Type B pancreatic cell (in vitro differentiated cells): ENCODE measurements around the gene CMSS1. TPM values are rescaled to one million over a fixed set of nuclear protein-coding genes. Genes with fewer than 3 reads are reported as not detected.

ENCODE experiments used
- DNase-seq: peaks from one replicate; pipeline ENCODE4 v3.0.0; 2021; ENCODE audit warnings: mixed read lengths; ENCODE audit not compliant: unreplicated experiment; ENCODE audit errors: extremely low spot score
- H3K27ac Mint-ChIP-seq: 2 replicates; pipeline ENCODE4 v1.8.0; 2021; ENCODE audit warnings: mild to moderate bottlenecking, mixed read lengths
- H3K27me3 Mint-ChIP-seq: 2 replicates; pipeline ENCODE4 v1.8.0; 2021; ENCODE audit warnings: mixed read lengths
- H3K36me3 Mint-ChIP-seq: 2 replicates; pipeline ENCODE4 v1.8.0; 2021; ENCODE audit warnings: mixed read lengths
- H3K4me1 Mint-ChIP-seq: one replicate; pipeline ENCODE4 v1.8.0; 2021; ENCODE audit warnings: mixed read lengths; ENCODE audit not compliant: unreplicated experiment
- H3K4me3 Mint-ChIP-seq: 2 replicates; pipeline ENCODE4 v1.8.0; 2021; ENCODE audit warnings: mild to moderate bottlenecking, mixed read lengths
- H3K9me3 Mint-ChIP-seq: 2 replicates; pipeline ENCODE4 v1.8.0; 2021; ENCODE audit warnings: mixed read lengths
- CTCF ChIP-seq: fragments of 200-600 bp; sonication (generic); conservative IDR thresholded peaks from 2 replicates; pipeline ENCODE4 v1.5.0; 2021; ENCODE audit warnings: antibody characterized with exemption, mild to moderate bottlenecking
- total RNA-seq: library from RNA; stranded (reverse); gene quantifications from 2 replicates; pipeline ENCODE4 v1.2.1, GENCODE V29; 2021; ENCODE audit warnings: low replicate concordance

Gene CMSS1
- total RNA-seq, 1 donor from 2014 or later, result 34.1 TPM

- no peak for DNase-seq
- TF ChIP-seq CTCF, result no peak
- H3K27ac Mint-ChIP-seq, result no peak overlapping the region
- H3K4me3 Mint-ChIP-seq, result no peak overlapping the region
- H3K36me3 Mint-ChIP-seq, result peaks cover 3% of the 10 kb centered on the region
- no peaks in the 10 kb centered on the region for H3K9me3 Mint-ChIP-seq
- peaks cover 22% of the 10 kb centered on the region for H3K4me1 Mint-ChIP-seq
- H3K27me3 Mint-ChIP-seq, result no peaks in the 10 kb centered on the region
These were observed 147.4 kb downstream of the CMSS1 start for GRCh38 chr3:99965077-99965476.

- TF ChIP-seq CTCF, result no peak
- Mint-ChIP-seq H3K4me1 (peaks cover 18% of the 10 kb centered on the region), H3K9me3 (no peaks in the 10 kb centered on the region), H3K27me3 (no peaks in the 10 kb centered on the region), H3K36me3 (peaks cover 3% of the 10 kb centered on the region), H3K4me3 (no peak overlapping the region), H3K27ac (no peak overlapping the region)
- DNase-seq, result no peak
These were observed 148.2 kb downstream of the CMSS1 start for GRCh38 chr3:99965681-99966408.

GRCh38 chr3:99966662-99967416 lies 149.2 kb downstream of the CMSS1 start:
- no peak overlapping the region for H3K4me3 Mint-ChIP-seq
- no peak for DNase-seq
- TF ChIP-seq CTCF, result no peak
- H3K9me3 Mint-ChIP-seq, result no peaks in the 10 kb centered on the region
- peaks cover 3% of the 10 kb centered on the region for H3K36me3 Mint-ChIP-seq
- H3K27me3 Mint-ChIP-seq, result no peaks in the 10 kb centered on the region
- H3K27ac Mint-ChIP-seq, result peak overlapping the region; percentile 33
- H3K4me1 Mint-ChIP-seq, result peaks cover 16% of the 10 kb centered on the region

- no peak for DNase-seq
- no peaks in the 10 kb centered on the region for H3K27me3 Mint-ChIP-seq
- no peaks in the 10 kb centered on the region for H3K9me3 Mint-ChIP-seq
- peaks cover 12% of the 10 kb centered on the region for H3K4me1 Mint-ChIP-seq
- no peak for TF ChIP-seq CTCF
- H3K36me3 Mint-ChIP-seq, result peaks cover 3% of the 10 kb centered on the region
- H3K27ac Mint-ChIP-seq, result peak overlapping the region; percentile 33
- no peak overlapping the region for H3K4me3 Mint-ChIP-seq
These were observed 150.1 kb downstream of the CMSS1 start for GRCh38 chr3:99967796-99968195.

- TF ChIP-seq CTCF, result no peak
- H3K4me3 Mint-ChIP-seq, result no peak overlapping the region
- no peak for DNase-seq
- H3K27me3 Mint-ChIP-seq, result no peaks in the 10 kb centered on the region
- H3K36me3 Mint-ChIP-seq, result no peaks in the 10 kb centered on the region
- H3K27ac Mint-ChIP-seq, result no peak overlapping the region
- H3K9me3 Mint-ChIP-seq, result no peaks in the 10 kb centered on the region
- H3K4me1 Mint-ChIP-seq, result peaks cover 12% of the 10 kb centered on the region
These were observed 151.5 kb downstream of the CMSS1 start for GRCh38 chr3:99969136-99969535.
